DOHH2 (cell line): ENCODE measurements around the gene PACRGL.

Experiments used
- EZH2phosphoT487 ChIP-seq: fragments of 200-600 bp; sonication (generic); IDR thresholded peaks from 2 replicates; pipeline ENCODE4 v1.6.1; 2017; ENCODE audit warnings: borderline replicate concordance, mild to moderate bottlenecking, antibody characterized with exemption, low read length, moderate library complexity, mixed read lengths
- TF ChIP-seq, protein P1 (sequence below): fragments of 200-600 bp; sonication (generic); IDR thresholded peaks from one replicate; pipeline ENCODE4 v1.5.1; 2014; ENCODE audit warnings: antibody characterized with exemption, mild to moderate bottlenecking, low read depth, low read length; ENCODE audit not compliant: poor library complexity, severe bottlenecking

DNA sequence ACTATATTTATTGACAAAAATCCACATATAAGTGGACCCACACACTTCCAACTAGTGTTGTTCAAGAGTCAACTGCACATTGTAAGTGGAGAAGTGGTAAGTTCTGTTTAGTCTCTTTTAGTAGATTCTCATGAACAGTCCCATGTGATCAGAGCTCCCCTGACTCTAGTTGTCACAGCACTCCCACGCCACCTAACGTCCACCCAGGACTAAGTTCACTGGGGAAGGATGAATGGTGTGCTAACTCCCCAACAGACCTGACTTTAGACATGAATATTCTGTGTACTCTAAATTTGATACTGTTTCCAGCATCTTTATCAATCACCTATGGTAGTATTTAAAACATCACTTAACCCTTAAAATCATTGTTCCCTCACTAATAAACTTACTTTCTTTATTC lies 59.8 kb downstream of the PACRGL start:
- TF ChIP-seq, protein P1, sequence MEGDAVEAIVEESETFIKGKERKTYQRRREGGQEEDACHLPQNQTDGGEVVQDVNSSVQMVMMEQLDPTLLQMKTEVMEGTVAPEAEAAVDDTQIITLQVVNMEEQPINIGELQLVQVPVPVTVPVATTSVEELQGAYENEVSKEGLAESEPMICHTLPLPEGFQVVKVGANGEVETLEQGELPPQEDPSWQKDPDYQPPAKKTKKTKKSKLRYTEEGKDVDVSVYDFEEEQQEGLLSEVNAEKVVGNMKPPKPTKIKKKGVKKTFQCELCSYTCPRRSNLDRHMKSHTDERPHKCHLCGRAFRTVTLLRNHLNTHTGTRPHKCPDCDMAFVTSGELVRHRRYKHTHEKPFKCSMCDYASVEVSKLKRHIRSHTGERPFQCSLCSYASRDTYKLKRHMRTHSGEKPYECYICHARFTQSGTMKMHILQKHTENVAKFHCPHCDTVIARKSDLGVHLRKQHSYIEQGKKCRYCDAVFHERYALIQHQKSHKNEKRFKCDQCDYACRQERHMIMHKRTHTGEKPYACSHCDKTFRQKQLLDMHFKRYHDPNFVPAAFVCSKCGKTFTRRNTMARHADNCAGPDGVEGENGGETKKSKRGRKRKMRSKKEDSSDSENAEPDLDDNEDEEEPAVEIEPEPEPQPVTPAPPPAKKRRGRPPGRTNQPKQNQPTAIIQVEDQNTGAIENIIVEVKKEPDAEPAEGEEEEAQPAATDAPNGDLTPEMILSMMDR = peak; percentile 35
- TF ChIP-seq EZH2phosphoT487 = no peak
